DMS53 treated with DMSO at 0.1 percent for 48 hours (cell line): Measurements from ENCODE around the gene TBC1D21.
"Not testable (repeated sequence)": the region's sequence is repeated elsewhere in the genome, so short reads cannot be mapped to it uniquely, and the experiment has no call there.

Experiments
- DNase-seq: peaks from one replicate; lab custom pipeline; 2025; ENCODE audit not compliant: unreplicated experiment; lab: John Stamatoyannopoulos, UW

The TBC1D21 gene

GRCh38 chr15:73927476-73928240, 54.3 kb downstream of the TBC1D21 start:
- DNase-seq, result peak; percentile 33

DNA sequence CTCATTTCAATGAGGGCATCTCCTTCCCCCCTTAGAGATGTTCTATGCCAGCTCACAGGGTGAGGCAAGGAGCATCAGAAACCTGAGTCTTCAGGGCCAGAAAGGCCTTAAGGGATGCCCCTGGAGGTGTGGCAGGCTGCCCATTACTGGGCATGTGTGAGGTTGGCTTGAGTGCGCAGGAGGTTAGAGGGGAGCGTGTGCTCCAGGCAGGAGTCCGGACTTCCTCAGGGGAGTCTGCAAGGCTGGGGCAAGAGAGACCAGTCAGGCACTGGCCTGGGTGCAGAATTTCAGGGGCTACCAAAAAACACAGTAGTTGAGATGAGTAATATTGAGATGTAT, 54.8 kb downstream of the TBC1D21 start:
- DNase-seq, result no peak

GRCh38 chr15:73928971-73929627, 55.7 kb downstream of the TBC1D21 start:
- DNase-seq, result no peak

GRCh38 chr15:73930371-73930770, 57.0 kb downstream of the TBC1D21 start:
- DNase-seq, result no peak

GRCh38 chr15:73930790-73931281, 57.5 kb downstream of the TBC1D21 start:
- DNase-seq, result no peak

- no peak for DNase-seq
Observed at GRCh38 chr15:73931441-73931840, 58.1 kb downstream of the TBC1D21 start.

- no peak for DNase-seq
Observed at GRCh38 chr15:73932381-73933191, 59.2 kb downstream of the TBC1D21 start.

DNA sequence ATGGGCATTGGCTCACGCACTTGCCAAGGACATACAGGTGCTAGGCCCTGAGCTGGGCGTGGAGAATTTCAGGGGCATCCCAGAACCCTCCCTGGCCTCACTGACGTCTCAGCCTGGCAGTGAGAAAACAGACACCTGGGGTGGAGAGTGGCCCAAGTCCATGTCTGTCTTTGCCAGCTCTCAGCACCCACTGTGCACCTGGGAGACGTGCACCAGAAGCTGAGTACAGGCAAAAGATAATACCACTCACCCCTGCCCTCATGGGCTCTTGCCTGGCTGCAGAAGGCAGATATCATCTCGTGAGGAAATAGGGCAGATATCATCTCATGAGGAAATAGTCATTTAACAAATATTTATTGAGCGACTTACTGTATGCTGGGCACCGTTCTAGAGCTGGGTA, 60.9 kb downstream of the TBC1D21 start:
- no peak for DNase-seq

DNA sequence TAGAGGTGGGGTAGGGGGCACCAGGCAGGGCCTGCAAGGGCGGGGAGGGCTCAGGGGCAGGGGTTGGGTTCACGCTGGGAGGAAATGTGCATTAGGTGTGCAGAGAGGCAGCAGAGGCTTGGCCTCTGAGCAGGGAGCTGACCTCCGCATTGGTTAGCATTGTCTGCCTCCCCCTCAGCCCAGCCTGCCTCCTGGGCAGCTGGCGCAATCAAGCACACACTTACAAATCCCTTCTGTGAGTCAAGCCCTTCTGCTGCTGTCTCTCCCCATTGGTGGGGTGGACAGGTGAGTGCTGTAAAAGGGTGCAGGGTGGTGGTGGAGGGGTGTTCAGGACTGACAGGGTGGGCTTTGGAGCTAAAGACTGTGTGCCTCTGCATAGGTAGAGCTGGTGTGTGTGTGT, 62.2 kb downstream of the TBC1D21 start:
- DNase-seq, result no peak

- no peak for DNase-seq
Observed at GRCh38 chr15:73936181-73936580, 62.8 kb downstream of the TBC1D21 start.

DNA sequence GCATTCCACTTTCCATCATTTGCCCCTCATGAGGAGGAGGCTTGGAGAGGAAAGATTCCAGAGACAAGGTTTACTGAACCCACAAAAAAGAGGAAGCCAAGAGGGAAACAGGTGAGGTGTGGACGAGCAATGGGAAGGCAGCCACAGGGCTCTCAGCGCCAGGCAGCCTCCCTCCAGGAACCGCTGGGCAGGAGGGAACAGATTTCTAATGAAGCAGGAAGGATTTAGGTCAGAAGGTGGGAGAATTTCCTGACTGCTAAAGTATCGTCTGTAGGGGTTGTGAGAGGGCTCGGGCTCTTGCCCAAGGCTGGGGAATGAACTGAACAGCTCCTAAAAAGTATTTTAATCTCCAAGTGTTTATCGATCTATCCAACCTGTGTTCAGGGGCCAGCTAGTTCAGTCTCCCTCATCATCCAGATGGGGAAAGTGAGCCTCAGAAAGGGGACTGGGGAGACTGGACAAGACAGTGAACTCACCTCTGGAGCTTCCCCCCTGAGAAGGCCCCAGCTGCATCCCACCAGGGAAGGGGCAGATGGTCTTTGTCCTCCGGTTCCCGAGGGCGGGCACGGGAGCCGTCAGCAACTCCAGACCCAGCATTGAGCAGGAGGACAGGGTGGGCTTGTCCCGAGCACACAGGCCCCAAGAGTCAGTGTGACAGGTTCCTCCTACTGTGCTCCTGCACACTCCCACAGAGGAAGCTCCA, 63.4 kb downstream of the TBC1D21 start:
- no peak for DNase-seq

DNA sequence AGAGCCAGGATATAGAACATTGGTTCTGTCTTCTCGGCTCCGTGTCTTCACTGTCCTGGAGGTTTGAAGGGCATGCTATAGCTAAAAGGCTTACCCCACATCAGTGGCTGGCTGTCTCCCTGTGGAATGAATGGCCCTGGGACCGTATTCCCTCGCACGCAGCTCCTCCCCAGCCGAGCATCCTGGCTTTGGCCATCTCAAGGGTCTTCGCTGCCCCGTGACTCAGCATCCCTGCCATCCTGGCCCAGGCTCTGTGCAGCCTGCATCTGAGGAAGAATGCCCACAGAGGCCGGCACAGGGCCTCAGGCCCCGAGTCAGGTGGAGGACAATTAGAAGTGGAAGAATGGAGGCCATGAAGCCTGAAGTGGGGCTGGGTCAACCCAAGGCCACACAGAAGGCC, 63.9 kb downstream of the TBC1D21 start:
- DNase-seq, result no peak

DNA sequence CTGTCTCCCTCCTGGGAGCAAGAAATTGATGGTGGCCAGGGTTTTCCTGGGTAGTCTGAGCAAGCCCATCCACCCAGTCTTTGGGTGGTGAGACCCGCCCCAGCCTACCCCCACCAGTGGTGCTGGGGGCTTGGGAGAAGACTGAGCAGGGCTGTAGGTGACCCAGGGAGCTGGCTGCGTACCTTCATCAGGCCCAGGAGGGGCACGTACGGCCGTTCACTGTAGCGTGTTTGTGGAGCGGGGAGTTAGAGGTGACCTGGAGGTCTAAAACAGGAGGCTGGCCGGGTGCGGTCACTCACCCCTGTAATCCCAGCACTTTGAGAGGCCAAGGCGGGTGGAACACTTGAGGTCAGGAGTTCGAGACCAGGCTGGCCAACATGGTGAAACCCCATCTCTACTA, 64.4 kb downstream of the TBC1D21 start:
- no peak for DNase-seq

- not testable (repeated sequence) for DNase-seq
Observed at GRCh38 chr15:73938516-73938915, 65.2 kb downstream of the TBC1D21 start.
